ENCODE data around the gene CRYGD.

GRCh38 chr2:208135794-208136715 is 11.7 kb upstream of the CRYGD start:
- TF ChIP-seq NR3C1 (IDR thresholded peaks at IDR 0.05) (no peak), CTCF (IDR thresholded peaks at IDR 0.05) (no peak), MAFK (IDR thresholded peaks at IDR 0.05; ENCODE audit: partially characterized antibody) (no peak), KDM1A (IDR thresholded peaks at IDR 0.05; ENCODE audit: low read depth) (no peak), MAX (IDR thresholded peaks at IDR 0.05) (no peak), POLR2A (IDR thresholded peaks at IDR 0.05; ENCODE audit: low read length) (no peak), EP300 (IDR thresholded peaks at IDR 0.05) (no peak)

Data from A549 (cell line).